Peyer's patch (tissue), 4 donors: ENCODE measurements around the gene NBEAL2.

Experiments
- CTCF ChIP-seq, 6 experiments: fragments of 450-650 bp in 4 of 6; fragments of 200-600 bp in 2 of 6; sonication (generic) in 1 of 6; IDR thresholded peaks; one replicate each; pipeline ENCODE4 v1.5.1; 2017 to 2019; ENCODE audit warnings: antibody characterized with exemption in 6 of 6, mild to moderate bottlenecking in 3 of 6, moderate library complexity in 1 of 6
- POLR2A ChIP-seq, 2 donors: fragments of 450-650 bp; IDR thresholded peaks; one replicate each; pipeline ENCODE4 v1.5.1; 2017; ENCODE audit warnings: antibody characterized with exemption in 2 of 2, mild to moderate bottlenecking in 2 of 2, moderate library complexity in 2 of 2

DNA sequence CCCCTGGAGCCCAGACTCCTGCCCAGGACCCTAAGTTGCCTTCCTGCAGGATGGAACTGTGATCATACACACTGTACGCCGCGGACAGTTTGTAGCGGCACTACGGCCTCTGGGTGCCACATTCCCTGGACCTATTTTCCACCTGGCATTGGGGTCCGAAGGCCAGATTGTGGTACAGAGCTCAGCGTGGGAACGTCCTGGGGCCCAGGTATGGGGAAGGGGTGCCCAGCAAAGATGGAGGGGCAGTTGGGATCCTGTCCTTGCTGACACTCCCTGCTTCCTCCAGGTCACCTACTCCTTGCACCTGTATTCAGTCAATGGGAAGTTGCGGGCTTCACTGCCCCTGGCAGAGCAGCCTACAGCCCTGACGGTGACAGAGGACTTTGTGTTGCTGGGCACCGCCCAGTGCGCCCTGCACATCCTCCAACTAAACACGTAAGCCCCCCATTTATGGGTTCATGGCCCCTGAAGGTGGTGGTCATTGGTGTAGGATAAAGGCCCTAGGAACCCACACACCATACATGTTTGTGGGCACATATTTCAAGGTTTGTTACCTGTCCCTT is 28.8 kb downstream of the NBEAL2 start:
- no peak for TF ChIP-seq CTCF (IDR thresholded peaks at IDR 0.05)
- TF ChIP-seq POLR2A (IDR thresholded peaks at IDR 0.05): no peak
